Brain microvascular endothelial cell (primary cell): ENCODE results near the gene STAC3.

Experiments used
- DNase-seq: peaks from one replicate; pipeline ENCODE4 v3.0.0-alpha.2; 2020
- H3K27ac ChIP-seq: fragments of 250-450 bp; sonication (Bioruptor Pico); 2 replicates; pipeline ENCODE4 v1.5.1; 2020; ENCODE audit warnings: mild to moderate bottlenecking, moderate library complexity
- H3K27me3 ChIP-seq: fragments of 250-450 bp; sonication (Bioruptor Pico); replicated peaks from 2 replicates; pipeline ENCODE4 v1.5.1; 2020; ENCODE audit warnings: mild to moderate bottlenecking
- H3K36me3 ChIP-seq: fragments of 250-450 bp; sonication (Bioruptor Pico); replicated peaks from 2 replicates; pipeline ENCODE4 v1.5.1; 2020; ENCODE audit warnings: mild to moderate bottlenecking
- H3K4me3 ChIP-seq: 2 replicates; pipeline ENCODE4 v1.5.1; 2011; ENCODE audit warnings: low read depth, mild to moderate bottlenecking, control low read depth, low read length, moderate library complexity
- in situ Hi-C: cut with HindIII; loops from 2 replicates; pipeline ENCODE4 v1.10.0; 2017; ENCODE audit warnings: low sequenced_read_pairs, low pct_ligation_motif_present
- TF ChIP-seq, protein P1 (sequence below): IDR thresholded peaks from 2 replicates; pipeline ENCODE4 v1.5.1; 2011; ENCODE audit warnings: low read depth, mild to moderate bottlenecking, moderate library complexity, low read length, control low read depth, inconsistent platforms; ENCODE audit errors: missing control alignments

The STAC3 gene

DNA sequence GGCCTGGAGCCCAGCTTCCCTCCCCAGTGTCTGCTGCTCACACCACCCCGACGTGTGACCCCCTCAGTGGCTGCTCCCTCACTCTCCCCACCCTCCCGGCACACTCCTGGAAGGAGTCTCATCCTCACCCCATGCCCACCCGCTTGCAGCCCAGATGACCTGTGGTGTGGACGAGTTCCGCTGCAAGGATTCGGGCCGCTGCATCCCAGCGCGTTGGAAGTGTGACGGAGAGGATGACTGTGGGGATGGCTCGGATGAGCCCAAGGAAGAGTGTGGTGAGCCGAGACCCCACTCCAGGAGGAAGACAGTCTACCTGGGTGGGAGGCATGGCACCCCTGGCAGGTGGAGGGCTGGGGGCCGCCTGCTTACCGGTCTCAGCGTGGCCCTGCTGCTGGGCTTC lies 49.4 kb downstream of the STAC3 start:
- in situ Hi-C loops = no loop called here
- Histone ChIP-seq H3K36me3 (peaks cover 94% of the 10 kb centered on the region), H3K4me3 (no peak overlapping the region), H3K27ac (no peak overlapping the region), H3K27me3 (no peaks in the 10 kb centered on the region)
- TF ChIP-seq, protein P1, sequence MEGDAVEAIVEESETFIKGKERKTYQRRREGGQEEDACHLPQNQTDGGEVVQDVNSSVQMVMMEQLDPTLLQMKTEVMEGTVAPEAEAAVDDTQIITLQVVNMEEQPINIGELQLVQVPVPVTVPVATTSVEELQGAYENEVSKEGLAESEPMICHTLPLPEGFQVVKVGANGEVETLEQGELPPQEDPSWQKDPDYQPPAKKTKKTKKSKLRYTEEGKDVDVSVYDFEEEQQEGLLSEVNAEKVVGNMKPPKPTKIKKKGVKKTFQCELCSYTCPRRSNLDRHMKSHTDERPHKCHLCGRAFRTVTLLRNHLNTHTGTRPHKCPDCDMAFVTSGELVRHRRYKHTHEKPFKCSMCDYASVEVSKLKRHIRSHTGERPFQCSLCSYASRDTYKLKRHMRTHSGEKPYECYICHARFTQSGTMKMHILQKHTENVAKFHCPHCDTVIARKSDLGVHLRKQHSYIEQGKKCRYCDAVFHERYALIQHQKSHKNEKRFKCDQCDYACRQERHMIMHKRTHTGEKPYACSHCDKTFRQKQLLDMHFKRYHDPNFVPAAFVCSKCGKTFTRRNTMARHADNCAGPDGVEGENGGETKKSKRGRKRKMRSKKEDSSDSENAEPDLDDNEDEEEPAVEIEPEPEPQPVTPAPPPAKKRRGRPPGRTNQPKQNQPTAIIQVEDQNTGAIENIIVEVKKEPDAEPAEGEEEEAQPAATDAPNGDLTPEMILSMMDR = no peak
- no peak for DNase-seq

DNA sequence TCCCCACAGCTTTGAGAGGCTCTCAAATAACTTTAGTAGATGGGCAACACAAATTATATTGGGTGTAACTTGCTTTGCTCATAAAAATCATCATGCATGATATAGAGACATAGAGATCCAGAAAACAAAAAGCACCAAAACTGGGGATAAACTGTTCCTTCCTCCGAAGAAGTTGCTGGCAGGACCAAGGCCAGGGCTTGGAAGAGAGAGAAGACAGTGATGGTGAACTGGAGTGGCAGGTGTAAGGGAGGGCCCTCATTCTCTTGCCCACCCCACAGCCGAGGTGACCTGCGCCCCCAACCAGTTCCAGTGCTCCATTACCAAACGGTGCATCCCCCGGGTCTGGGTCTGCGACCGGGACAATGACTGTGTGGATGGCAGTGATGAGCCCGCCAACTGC lies 49.8 kb downstream of the STAC3 start:
- no peak overlapping the region for H3K27ac ChIP-seq
- in situ Hi-C loops = no loop called here
- no peak overlapping the region for H3K4me3 ChIP-seq
- no peak for DNase-seq
- H3K27me3 ChIP-seq = no peaks in the 10 kb centered on the region
- H3K36me3 ChIP-seq = peaks cover 91% of the 10 kb centered on the region
- TF ChIP-seq, protein P1 = no peak

DNA sequence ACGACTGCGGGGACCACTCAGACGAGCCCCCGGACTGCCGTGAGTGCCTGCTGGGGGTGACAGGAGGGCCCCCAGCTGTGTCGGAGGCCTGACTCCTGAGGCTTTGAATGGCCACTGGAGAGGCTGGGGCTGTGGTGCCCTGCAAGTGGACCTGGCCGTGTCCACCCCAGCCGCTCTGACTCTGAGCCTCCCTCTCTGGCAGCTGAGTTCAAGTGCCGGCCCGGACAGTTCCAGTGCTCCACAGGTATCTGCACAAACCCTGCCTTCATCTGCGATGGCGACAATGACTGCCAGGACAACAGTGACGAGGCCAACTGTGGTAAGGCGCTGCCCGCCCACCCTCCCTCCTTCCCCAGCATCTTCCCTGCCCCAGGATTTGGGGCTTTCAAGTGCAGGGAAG lies 50.5 kb downstream of the STAC3 start:
- Histone ChIP-seq H3K4me3 (no peak overlapping the region), H3K27ac (no peak overlapping the region), H3K36me3 (peaks cover 91% of the 10 kb centered on the region), H3K27me3 (no peaks in the 10 kb centered on the region)
- TF ChIP-seq, protein P1 = no peak
- no peak for DNase-seq
- in situ Hi-C loops = no loop called here

DNA sequence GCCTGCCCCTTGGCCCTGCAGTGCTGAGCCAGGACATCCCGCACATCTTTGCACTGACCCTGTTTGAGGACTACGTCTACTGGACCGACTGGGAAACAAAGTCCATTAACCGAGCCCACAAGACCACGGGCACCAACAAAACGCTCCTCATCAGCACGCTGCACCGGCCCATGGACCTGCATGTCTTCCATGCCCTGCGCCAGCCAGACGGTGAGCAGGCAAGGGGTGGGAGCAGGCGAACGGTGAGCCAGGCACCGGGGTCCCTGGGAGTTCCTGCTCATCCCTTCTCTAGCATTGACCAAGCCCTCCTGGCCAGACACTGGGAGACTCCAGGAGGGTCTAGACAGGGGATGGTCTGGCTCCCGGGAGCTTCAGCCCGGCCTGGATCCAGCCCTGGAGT lies 51.8 kb downstream of the STAC3 start:
- DNase-seq = no peak
- H3K27ac ChIP-seq = no peak overlapping the region
- H3K4me3 ChIP-seq = no peak overlapping the region
- H3K36me3 ChIP-seq = peaks cover 91% of the 10 kb centered on the region
- in situ Hi-C loops = no loop called here
- no peaks in the 10 kb centered on the region for H3K27me3 ChIP-seq
- TF ChIP-seq, protein P1 = no peak

DNA sequence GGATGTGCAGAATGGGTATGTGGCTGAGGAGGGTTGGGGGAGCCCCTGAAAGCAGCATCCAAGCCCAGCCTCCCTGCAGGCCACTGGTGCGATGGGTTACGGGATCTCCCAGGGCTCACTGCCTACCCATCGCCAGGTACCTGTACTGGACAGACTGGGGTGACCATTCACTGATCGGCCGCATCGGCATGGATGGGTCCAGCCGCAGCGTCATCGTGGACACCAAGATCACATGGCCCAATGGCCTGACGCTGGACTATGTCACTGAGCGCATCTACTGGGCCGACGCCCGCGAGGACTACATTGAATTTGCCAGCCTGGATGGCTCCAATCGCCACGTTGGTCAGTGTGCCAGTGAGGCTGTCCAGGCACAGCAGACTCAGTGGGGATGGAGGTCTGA lies 52.7 kb downstream of the STAC3 start:
- in situ Hi-C loops = no loop called here
- no peak for DNase-seq
- H3K27me3 ChIP-seq = no peaks in the 10 kb centered on the region
- H3K4me3 ChIP-seq = no peak overlapping the region
- TF ChIP-seq, protein P1 = no peak
- H3K36me3 ChIP-seq = peaks cover 92% of the 10 kb centered on the region
- H3K27ac ChIP-seq = no peak overlapping the region

DNA sequence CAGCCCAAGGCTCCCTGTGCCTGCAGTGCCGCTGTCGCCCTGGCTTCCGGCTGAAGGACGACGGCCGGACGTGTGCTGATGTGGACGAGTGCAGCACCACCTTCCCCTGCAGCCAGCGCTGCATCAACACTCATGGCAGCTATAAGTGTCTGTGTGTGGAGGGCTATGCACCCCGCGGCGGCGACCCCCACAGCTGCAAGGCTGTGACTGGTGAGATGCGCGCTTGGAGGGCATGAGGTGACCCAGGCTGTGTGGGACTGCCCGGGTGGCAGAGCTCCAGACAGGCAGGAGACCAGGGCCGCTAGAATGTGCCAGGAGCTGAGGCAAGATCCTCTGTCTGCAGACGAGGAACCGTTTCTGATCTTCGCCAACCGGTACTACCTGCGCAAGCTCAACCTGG lies 54.0 kb downstream of the STAC3 start:
- DNase-seq = no peak
- in situ Hi-C loops = no loop called here
- Histone ChIP-seq H3K36me3 (peaks cover 93% of the 10 kb centered on the region), H3K4me3 (no peak overlapping the region), H3K27me3 (no peaks in the 10 kb centered on the region), H3K27ac (no peak overlapping the region)
- TF ChIP-seq, protein P1 = no peak
